NB4 (cell line): ENCODE data around the gene PTPRN.

ENCODE experiments used
- MYC ChIP-seq: IDR thresholded peaks from 2 replicates; pipeline ENCODE4 v1.6.1; 2011; ENCODE audit warnings: low read depth, low read length
- POLR2A ChIP-seq: IDR thresholded peaks from 2 replicates; pipeline ENCODE4 v1.6.1; 2011; ENCODE audit warnings: mild to moderate bottlenecking; ENCODE audit not compliant: insufficient read length; ENCODE audit errors: extremely low read depth
- TF ChIP-seq, protein P1 (sequence below): IDR thresholded peaks from one replicate; pipeline ENCODE4 v1.5.1; 2012; ENCODE audit warnings: low read depth, low read length
- TF ChIP-seq, protein P2 (sequence below): IDR thresholded peaks from 2 replicates; pipeline ENCODE4 v1.6.1; 2011; ENCODE audit warnings: low read depth, low read length

DNA sequence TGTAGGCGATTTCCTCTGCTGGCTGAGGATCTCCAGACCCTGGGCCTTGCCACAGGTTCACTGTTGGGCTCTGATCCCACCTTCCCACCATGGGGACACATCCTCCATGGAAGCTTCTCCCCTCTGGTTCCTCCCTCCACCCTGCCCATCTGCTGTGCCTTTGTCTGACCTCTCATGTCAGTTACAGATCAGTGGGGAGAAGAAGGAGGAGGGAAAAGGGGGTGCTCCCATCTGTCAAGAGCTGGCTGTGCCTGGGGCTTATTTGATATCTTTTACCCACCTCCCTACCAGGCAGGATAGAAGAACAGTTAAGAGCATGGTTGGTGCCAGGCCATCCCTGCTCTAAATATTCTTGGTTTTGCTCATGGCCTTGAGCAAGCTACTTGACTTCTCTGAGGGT lies 42.3 kb downstream of the PTPRN start:
- TF ChIP-seq, protein P1, sequence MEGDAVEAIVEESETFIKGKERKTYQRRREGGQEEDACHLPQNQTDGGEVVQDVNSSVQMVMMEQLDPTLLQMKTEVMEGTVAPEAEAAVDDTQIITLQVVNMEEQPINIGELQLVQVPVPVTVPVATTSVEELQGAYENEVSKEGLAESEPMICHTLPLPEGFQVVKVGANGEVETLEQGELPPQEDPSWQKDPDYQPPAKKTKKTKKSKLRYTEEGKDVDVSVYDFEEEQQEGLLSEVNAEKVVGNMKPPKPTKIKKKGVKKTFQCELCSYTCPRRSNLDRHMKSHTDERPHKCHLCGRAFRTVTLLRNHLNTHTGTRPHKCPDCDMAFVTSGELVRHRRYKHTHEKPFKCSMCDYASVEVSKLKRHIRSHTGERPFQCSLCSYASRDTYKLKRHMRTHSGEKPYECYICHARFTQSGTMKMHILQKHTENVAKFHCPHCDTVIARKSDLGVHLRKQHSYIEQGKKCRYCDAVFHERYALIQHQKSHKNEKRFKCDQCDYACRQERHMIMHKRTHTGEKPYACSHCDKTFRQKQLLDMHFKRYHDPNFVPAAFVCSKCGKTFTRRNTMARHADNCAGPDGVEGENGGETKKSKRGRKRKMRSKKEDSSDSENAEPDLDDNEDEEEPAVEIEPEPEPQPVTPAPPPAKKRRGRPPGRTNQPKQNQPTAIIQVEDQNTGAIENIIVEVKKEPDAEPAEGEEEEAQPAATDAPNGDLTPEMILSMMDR = no peak
- TF ChIP-seq, protein P2, sequence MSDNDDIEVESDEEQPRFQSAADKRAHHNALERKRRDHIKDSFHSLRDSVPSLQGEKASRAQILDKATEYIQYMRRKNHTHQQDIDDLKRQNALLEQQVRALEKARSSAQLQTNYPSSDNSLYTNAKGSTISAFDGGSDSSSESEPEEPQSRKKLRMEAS = no peak
- TF ChIP-seq POLR2A (no peak), MYC (no peak)
